PC-9 (cell line): ENCODE measurements around the gene NECAB3. TPM values are rescaled to one million over a fixed set of nuclear protein-coding genes. Genes with fewer than 3 reads are reported as not detected.

ENCODE experiments used
- BruUV-seq: library from RNA; stranded (reverse); fragments of 400-500 nt; replicated peaks from 2 replicates; lab custom pipeline; 2021; lab: Mats Ljungman, UMichigan
- CTCF ChIA-PET: fragments of 300-600 bp; sonication (Branson Sonifier 250); formaldehyde crosslinking; loops from one replicate; lab custom pipeline; 2022; ENCODE audit warnings: antibody characterized with exemption; lab: Charles Lee
- POLR2A ChIA-PET: fragments of 300-600 bp; sonication (Branson Sonifier 250); formaldehyde crosslinking; loops from one replicate; lab custom pipeline; 2022; ENCODE audit warnings: antibody characterized with exemption; ENCODE audit not compliant: unreplicated experiment; lab: Charles Lee
- DNase-seq, 2 experiments: peaks; one replicate each; pipeline versions ENCODE4 v3.0.0 to v3.0.0-alpha.2; 2015 to 2022; ENCODE audit warnings: mixed read lengths in 1 of 2
- H2AFZ ChIP-seq: fragments of 200-600 bp; sonication (generic); 2 replicates; pipeline ENCODE4 v1.8.1; 2017; ENCODE audit warnings: antibody characterized with exemption
- H3F3A ChIP-seq: fragments of 200-600 bp; sonication (generic); 2 replicates; pipeline ENCODE4 v1.8.1; 2017; ENCODE audit warnings: antibody characterized with exemption, mild to moderate bottlenecking, low read depth; ENCODE audit not compliant: insufficient read depth
- H3K27ac ChIP-seq: fragments of 200-600 bp; sonication (generic); 2 replicates; pipeline ENCODE4 v1.6.1; 2016; ENCODE audit warnings: mixed run types
- H3K27me3 ChIP-seq: fragments of 200-600 bp; sonication (generic); 2 replicates; pipeline ENCODE4 v1.6.1; 2016; ENCODE audit warnings: low read depth, mixed run types; ENCODE audit not compliant: insufficient read depth
- H3K36me3 ChIP-seq: fragments of 200-600 bp; sonication (generic); 2 replicates; pipeline ENCODE4 v1.6.1; 2016; ENCODE audit warnings: low read depth, mixed run types
- H3K4me1 ChIP-seq: fragments of 200-600 bp; sonication (generic); replicated peaks from 2 replicates; pipeline ENCODE4 v1.6.1; 2016; ENCODE audit warnings: mixed run types; ENCODE audit not compliant: insufficient read depth
- H3K4me2 ChIP-seq: fragments of 200-600 bp; sonication (generic); 2 replicates; pipeline ENCODE4 v1.6.1; 2017; ENCODE audit warnings: mixed run types
- H3K4me3 ChIP-seq: fragments of 200-600 bp; sonication (generic); 2 replicates; pipeline ENCODE4 v1.6.1; 2016; ENCODE audit warnings: mixed run types
- H3K79me2 ChIP-seq: fragments of 200-600 bp; sonication (generic); 2 replicates; pipeline ENCODE4 v1.6.1; 2017; ENCODE audit warnings: low read depth, mixed run types
- H3K9me2 ChIP-seq: fragments of 200-600 bp; sonication (generic); 2 replicates; pipeline ENCODE4 v1.8.1; 2017; ENCODE audit warnings: mild to moderate bottlenecking; ENCODE audit not compliant: insufficient read depth
- H3K9me3 ChIP-seq: fragments of 200-600 bp; sonication (generic); 2 replicates; pipeline ENCODE4 v1.8.1; 2016; ENCODE audit warnings: low read depth; ENCODE audit not compliant: insufficient read depth
- H4K20me1 ChIP-seq: fragments of 200-600 bp; sonication (generic); 2 replicates; pipeline ENCODE4 v1.8.1; 2017; ENCODE audit not compliant: insufficient read depth
- CTCF ChIP-seq: fragments of 200-600 bp; sonication (generic); conservative IDR thresholded peaks from 2 replicates; pipeline ENCODE4 v1.6.1; 2017; ENCODE audit warnings: mixed run types, antibody characterized with exemption, mild to moderate bottlenecking, moderate library complexity
- EZH2 ChIP-seq: fragments of 200-600 bp; sonication (generic); IDR thresholded peaks from 2 replicates; pipeline ENCODE4 v1.8.0; 2017; ENCODE audit warnings: antibody characterized with exemption, low read depth
- intact Hi-C: fragments of 100-400 bp; cut with micrococcal nuclease; formaldehyde crosslinking; loops from one replicate; pipeline ENCODE4 v1.10.0; 2022; ENCODE audit not compliant: unreplicated experiment
- total RNA-seq: library from RNA; stranded (reverse); gene quantifications from 2 replicates; pipeline ENCODE4 v1.2.3, GENCODE V29; 2021

Gene NECAB3
- total RNA-seq, 1 experiment from 2014 or later = 72.1 TPM

GRCh38 chr20:33686984-33687366 is 12.7 kb upstream of the NECAB3 start:
- Histone ChIP-seq H3K4me2 (peak overlapping the region; percentile 68), H3F3A (peaks cover 16% of the 10 kb centered on the region; the same call in 1 of the 2 replicates), H3K79me2 (peaks cover 30% of the 10 kb centered on the region), H4K20me1 (no peaks in the 10 kb centered on the region), H3K36me3 (no peaks in the 10 kb centered on the region), H3K27me3 (no peaks in the 10 kb centered on the region), H3K4me1 (peaks cover 33% of the 10 kb centered on the region), H3K27ac (no peak overlapping the region), H2AFZ (peak overlapping the region; percentile 67), H3K9me3 (no peaks in the 10 kb centered on the region), H3K4me3 (peak overlapping the region; percentile 41; the same call in 1 of the 2 replicates), H3K9me2 (no peaks in the 10 kb centered on the region)
- intact Hi-C loops = loop anchor here (1.0 kb wide), 1 partner anchor 44 kb away; the partner anchor contains the start of gene ZNF341
- no TSS peak for BruUV-seq
- CTCF ChIA-PET = no interaction called here
- no peak for DNase-seq
- POLR2A ChIA-PET = interaction anchor here (0.5 kb wide), 1 partner anchor 704 kb away, joined by 3 read pairs; no protein-coding TSS in a partner anchor
- no peak for TF ChIP-seq CTCF

DNA sequence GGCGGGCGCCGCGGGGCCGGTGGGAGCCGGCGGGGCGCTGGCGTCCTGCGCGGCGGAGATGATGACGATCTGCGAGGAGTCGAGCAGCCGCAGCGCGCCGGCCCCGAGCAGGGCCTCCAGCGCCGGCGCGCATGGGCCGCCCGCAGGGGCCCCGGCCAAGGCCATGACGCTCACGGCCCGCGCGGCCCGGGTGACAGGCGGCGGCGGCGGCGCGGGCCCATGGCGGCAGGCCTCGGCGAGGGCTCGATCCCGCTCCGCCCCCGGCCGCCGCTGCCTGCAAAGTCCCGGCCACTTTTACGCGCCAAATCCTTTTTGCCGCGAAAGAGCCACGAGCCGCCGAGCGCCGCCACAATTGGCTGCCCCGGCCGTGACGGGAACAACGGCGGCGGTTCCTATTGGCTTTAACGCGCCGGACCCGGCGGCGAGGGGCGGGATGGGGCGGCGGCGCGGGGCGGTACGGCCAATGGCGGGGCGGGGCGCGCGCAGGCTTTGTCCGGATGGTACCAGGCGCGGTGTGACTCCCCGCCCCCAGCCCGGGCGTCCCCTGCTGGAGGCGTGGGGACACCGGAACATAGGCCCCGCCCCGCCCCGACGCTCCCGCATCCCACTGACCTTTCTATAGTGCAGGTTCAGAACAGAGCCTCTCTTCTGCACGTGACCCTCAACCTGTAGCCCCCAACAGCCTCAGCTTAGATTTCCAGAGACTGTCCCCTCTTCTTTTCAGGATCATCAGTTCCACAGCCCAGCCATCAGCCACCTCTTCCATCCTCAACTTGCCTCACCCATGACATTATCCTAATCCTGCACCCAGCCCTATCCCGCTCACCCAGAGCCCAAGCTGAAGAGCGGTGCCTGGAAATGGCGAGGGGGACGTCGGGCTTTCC is 12.1 kb upstream of the NECAB3 start, which contains the start of gene E2F1:
Gene E2F1, minus strand, starts transcription at position 286 of the 884 bp plus-strand sequence. Its CDS starts 121 bp downstream, at position 165.
- Histone ChIP-seq H3K9me2 (no peaks in the 10 kb centered on the region), H3K4me3 (peak within 1 kb of the TSS; percentile 73), H3K4me2 (peak within 1 kb of the TSS; percentile 100), H3K9me3 (no peaks in the 10 kb centered on the region), H3K27me3 (no peaks in the 10 kb centered on the region), H3K36me3 (no peaks in the 10 kb centered on the region), H3K4me1 (peaks cover 33% of the 10 kb centered on the region), H4K20me1 (no peaks in the 10 kb centered on the region), H3F3A (peaks cover 16% of the 10 kb centered on the region; the same call in 1 of the 2 replicates), H3K27ac (no peak within 1 kb of the TSS), H3K79me2 (peaks cover 30% of the 10 kb centered on the region), H2AFZ (peak within 1 kb of the TSS; percentile 84)
- ChIA-PET POLR2A (no interaction called here), CTCF (no interaction called here)
- BruUV-seq = no TSS peak
- TF ChIP-seq EZH2 (no peak), CTCF (0 out of 2 replicates have a peak, but pooled peaks have one; percentile 25)
- DNase-seq = peak; percentile 82 to 99
- intact Hi-C loops = loop anchor here (1.0 kb wide), 1 partner anchor 45 kb away; the partner anchor contains the start of gene ZNF341

DNA sequence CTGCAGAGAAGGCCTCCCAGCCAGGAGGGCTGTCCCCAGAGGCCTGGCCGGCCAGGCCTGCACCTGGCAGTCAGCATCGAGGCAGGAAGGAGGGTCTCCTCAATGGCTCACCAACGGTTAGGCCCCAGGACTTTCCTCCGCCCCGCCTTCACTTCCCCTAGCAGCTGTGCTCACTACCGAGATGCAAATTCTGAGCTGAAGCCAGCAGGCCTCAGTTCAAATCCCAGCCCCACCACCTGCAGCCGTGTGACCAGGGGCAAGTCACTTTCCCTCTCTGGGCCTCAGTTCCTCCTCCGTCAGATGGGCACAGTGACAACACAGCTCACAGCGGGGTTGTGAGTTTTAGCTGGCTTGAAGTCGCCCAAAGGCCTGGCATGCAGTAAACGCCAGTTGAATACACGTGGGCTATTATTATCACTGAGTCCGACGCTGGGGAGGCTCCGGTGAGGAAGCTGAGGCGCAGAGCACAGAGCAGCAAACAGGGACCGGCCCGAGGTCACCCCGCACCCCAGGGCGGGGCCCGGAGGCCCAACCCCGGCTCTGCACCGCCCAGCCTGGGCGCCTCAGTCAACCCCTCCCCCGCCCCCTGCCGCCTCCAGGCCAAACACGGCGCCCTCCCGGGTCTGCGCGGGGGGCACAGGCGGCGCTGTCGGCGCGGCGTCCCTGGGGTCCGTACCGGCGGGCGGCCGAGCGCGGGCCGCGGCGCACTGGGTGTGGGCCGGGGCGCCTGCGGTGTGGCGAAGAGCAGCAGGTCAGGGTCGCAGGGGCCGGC is 11.3 kb upstream of the NECAB3 start:
- Histone ChIP-seq H3K27ac (no peak overlapping the region), H3K27me3 (no peaks in the 10 kb centered on the region), H3K9me3 (no peaks in the 10 kb centered on the region), H2AFZ (peak overlapping the region; percentile 84; the same call in 1 of the 2 replicates), H3K4me3 (peak overlapping the region; percentile 73), H4K20me1 (no peaks in the 10 kb centered on the region), H3K4me2 (peak overlapping the region; percentile 100), H3F3A (peaks cover 16% of the 10 kb centered on the region; the same call in 1 of the 2 replicates), H3K9me2 (no peaks in the 10 kb centered on the region), H3K36me3 (no peaks in the 10 kb centered on the region), H3K79me2 (peaks cover 30% of the 10 kb centered on the region), H3K4me1 (peaks cover 32% of the 10 kb centered on the region)
- POLR2A ChIA-PET = interaction anchor here (0.7 kb wide), 1 partner anchor 312 kb away, joined by 6 read pairs; no protein-coding TSS in a partner anchor
- peak; percentile 37 to 44 for DNase-seq
- BruUV-seq = TSS peak; percentile 63
- intact Hi-C loops = loop anchor here (1.0 kb wide), 1 partner anchor 46 kb away; the partner anchor contains the start of gene ZNF341
- CTCF ChIA-PET = interaction anchor here (1.0 kb wide), 1 partner anchor 19 kb away, joined by 3 read pairs; the partner anchor contains the start of gene ACTL10
- no peak for TF ChIP-seq EZH2
- TF ChIP-seq CTCF = no peak
